ENCODE results near the gene FAM210B. TPM values are rescaled to one million over a fixed set of nuclear protein-coding genes. Genes with fewer than 3 reads are reported as not detected.

Gene FAM210B
- 1.3 and 1.7 TPM in 2 replicates for total RNA-seq (2013; cell fraction: nucleolus; rRNA removed)
- total RNA-seq (2014; rRNA removed) (0.56 and 1.1 TPM in 2 replicates), total RNA-seq (2014; rRNA removed; fragmentation: Illumina TruSeq; extraction: Trizol) (0.51 and 0.94 TPM in 2 replicates), total RNA-seq (2021) (0.51 and 0.58 TPM in 2 replicates), polyA plus RNA-seq (2011; rRNA removed) (1.4 and 1.8 TPM in 2 replicates), polyA plus RNA-seq (2014; fragmentation: Illumina TruSeq; extraction: Trizol) (0.79 and 0.97 TPM in 2 replicates), polyA plus RNA-seq (2014; fragmentation: Nextera tagmentation; extraction: Ambion mirVana) (under 1 TPM; 0.13 to 0.38 TPM), polyA plus RNA-seq (2014; rRNA removed) (0.46 and 0.53 TPM in 2 replicates), polyA plus RNA-seq (2016; fragmentation: Nextera tagmentation; extraction: Ambion mirVana) (1 to 10 TPM; 1.3 TPM), polyA minus RNA-seq (2011; rRNA and poly(A)+ RNA removed) (0.36 and 1.0 TPM in 2 replicates), Bru-seq, nascent RNA (percentile 47 among the genes with signal in this experiment), BruChase-seq, experiment 1, labeled RNA remaining after a 6-hour chase (percentile 45 among the genes with signal in this experiment), BruChase-seq, experiment 2, labeled RNA remaining after a 2-hour chase (percentile 45 among the genes with signal in this experiment)
- 0.71 TPM for polyA plus RNA-seq (2011; ENCODE audit: low read depth)
- 0.94 and 1.1 TPM in 2 replicates for polyA plus RNA-seq (2011; cell fraction: cytosol; rRNA removed)
- polyA plus RNA-seq (2011; cell fraction: nucleus; rRNA removed) = 0.16 and 0.79 TPM in 2 replicates
- polyA plus RNA-seq (2012) = 1.3 and 1.4 TPM in 2 replicates
- polyA minus RNA-seq (2011; cell fraction: cytosol; rRNA and poly(A)+ RNA removed) = 0.40 and 0.94 TPM in 2 replicates
- 0.12 and 1.1 TPM in 2 replicates for polyA minus RNA-seq (2011; cell fraction: nucleus; rRNA and poly(A)+ RNA removed)
- long read RNA-seq, experiment 1 = 0 reads
- long read RNA-seq, experiment 2 = 0 reads

DNA sequence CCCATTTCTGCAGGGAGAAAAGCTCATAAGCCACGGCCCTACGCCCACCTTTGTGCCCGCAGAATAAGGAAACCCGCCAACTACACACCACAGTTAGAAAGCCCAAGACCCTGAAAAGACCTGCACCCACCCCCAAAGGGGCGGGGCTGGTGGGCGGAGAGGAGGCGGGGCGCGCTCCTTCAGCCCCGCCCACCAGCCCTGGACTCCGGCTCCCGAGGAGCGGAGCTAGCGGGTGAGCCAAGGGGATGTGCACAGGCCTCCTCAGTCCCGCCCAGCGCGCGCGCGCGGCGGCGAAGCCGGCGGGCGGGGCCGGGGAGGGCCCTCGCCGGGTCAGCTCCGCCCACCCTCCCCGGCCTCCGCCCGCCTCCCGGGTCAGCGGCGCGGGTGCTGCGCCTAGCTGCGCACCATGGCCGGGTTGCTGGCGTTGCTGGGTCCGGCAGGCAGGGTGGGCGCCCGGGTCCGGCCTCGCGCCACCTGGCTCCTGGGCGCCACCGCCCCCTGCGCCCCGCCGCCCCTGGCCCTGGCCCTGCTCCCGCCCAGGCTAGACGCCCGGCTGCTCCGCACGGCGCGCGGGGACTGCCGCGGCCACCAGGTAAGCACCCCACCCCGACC lies at the start of gene FAM210B:
FAM210B (plus strand) TSS at position 375 of the 612 bp plus-strand sequence; CDS start at position 407, 32 bp downstream.
- FAIRE-seq (no peak), DNase-seq (ENCODE audit: low read depth, low spot score) (no peak), ATAC-seq (peak; percentile 99)
- Histone ChIP-seq H3K9me3 (replicated peaks; ENCODE audit: control insufficient read depth, insufficient read depth, low read length) (no peaks in the 10 kb centered on the region), H3K79me2 (ENCODE audit: control insufficient read depth, insufficient read depth, low read length) (no peaks in the 10 kb centered on the region), H4K20me1 (ENCODE audit: control insufficient read depth, insufficient read depth) (no peaks in the 10 kb centered on the region), H3K9ac (ENCODE audit: control insufficient read depth, insufficient read depth, low read length) (peak within 1 kb of the TSS; percentile 57), H3K4me2 (ENCODE audit: control insufficient read depth, insufficient read depth) (peak within 1 kb of the TSS; percentile 98), H3K4me3 (peak within 1 kb of the TSS; percentile 57), H3K27ac (ENCODE audit: control insufficient read depth, insufficient read depth) (no peak within 1 kb of the TSS), H3K36me3 (ENCODE audit: control insufficient read depth in 2 of 2, insufficient read depth in 2 of 2, low read length in 1 of 2) (no peaks in the 10 kb centered on the region), H2AFZ (ENCODE audit: control insufficient read depth, low read depth, low read length) (peak within 1 kb of the TSS; percentile 89), H3K27me3 (replicated peaks in 1 of 2; ENCODE audit: control insufficient read depth in 2 of 2, insufficient read depth in 2 of 2, low read length in 1 of 2) (no peaks in the 10 kb centered on the region), H3K4me1 (ENCODE audit: control insufficient read depth, insufficient read depth, low read length) (no peaks in the 10 kb centered on the region)
- under 1% methylated on average over 25 of the region's 63 CpGs for WGBS (ENCODE audit: insufficient coverage, insufficient replicate concordance, low lambda C conversion rate, missing lambda C conversion rate)
- SMC1A ChIA-PET (ENCODE audit: uncharacterized antibody, unreplicated experiment) = interaction anchor here (0.7 to 1.5 kb wide), 4 partner anchors 8 to 1257 kb away, joined by 3 to 4 read pairs (median 3); no protein-coding TSS in a partner anchor
- intact Hi-C loops (cut with micrococcal nuclease; ENCODE audit: unreplicated experiment) (no loop called here), in situ Hi-C loops (cut with MboI) (no loop called here)
- RAD21 ChIA-PET (ENCODE audit: unreplicated experiment) = interaction anchor here (0.9 to 1.5 kb wide), 4 partner anchors 14 to 33 kb away, joined by 3 to 4 read pairs (median 3); partner anchors contain the start of genes AURKA and CSTF1
- no TSS peak for BruUV-seq (replicated peaks)
- POLR2A ChIA-PET = interaction anchor here (0.6 to 1.1 kb wide), 3 partner anchors 10 to 669 kb away, joined by 3 to 4 read pairs (median 3); no protein-coding TSS in a partner anchor
- CTCF ChIA-PET = interaction anchor here (1.2 kb wide), 1 partner anchor 157 kb away, joined by 3 read pairs; no protein-coding TSS in a partner anchor
- TF ChIP-seq, protein P1, sequence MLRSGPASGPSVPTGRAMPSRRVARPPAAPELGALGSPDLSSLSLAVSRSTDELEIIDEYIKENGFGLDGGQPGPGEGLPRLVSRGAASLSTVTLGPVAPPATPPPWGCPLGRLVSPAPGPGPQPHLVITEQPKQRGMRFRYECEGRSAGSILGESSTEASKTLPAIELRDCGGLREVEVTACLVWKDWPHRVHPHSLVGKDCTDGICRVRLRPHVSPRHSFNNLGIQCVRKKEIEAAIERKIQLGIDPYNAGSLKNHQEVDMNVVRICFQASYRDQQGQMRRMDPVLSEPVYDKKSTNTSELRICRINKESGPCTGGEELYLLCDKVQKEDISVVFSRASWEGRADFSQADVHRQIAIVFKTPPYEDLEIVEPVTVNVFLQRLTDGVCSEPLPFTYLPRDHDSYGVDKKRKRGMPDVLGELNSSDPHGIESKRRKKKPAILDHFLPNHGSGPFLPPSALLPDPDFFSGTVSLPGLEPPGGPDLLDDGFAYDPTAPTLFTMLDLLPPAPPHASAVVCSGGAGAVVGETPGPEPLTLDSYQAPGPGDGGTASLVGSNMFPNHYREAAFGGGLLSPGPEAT (IDR thresholded peaks at IDR 0.05; ENCODE audit: low read depth) = no peak
- TF ChIP-seq BCLAF1 (IDR thresholded peaks at IDR 0.05) (no peak), E2F4 (IDR thresholded peaks at IDR 0.05; ENCODE audit: low read depth, low read length) (no peak), BRCA1 (IDR thresholded peaks at IDR 0.05; ENCODE audit: low read depth, low read length) (no peak), HDAC2 (IDR thresholded peaks at IDR 0.05) (no peak), CBX5 (IDR thresholded peaks at IDR 0.05; ENCODE audit: low read depth) (no peak), RAD21 (IDR thresholded peaks at IDR 0.05; ENCODE audit: insufficient read depth, low read depth, low read length) (no peak), ATF2 (IDR thresholded peaks at IDR 0.05; ENCODE audit: low read length) (no peak), STAT1 (conservative IDR thresholded peaks at IDR 0.05) (no peak), NR2C1 (IDR thresholded peaks at IDR 0.05) (peak; percentile 63; the same call in 1 of the 2 replicates), ATF3 (IDR thresholded peaks at IDR 0.05; ENCODE audit: borderline replicate concordance, extremely low read depth, low read depth, low read length) (no peak), GATAD2B (conservative IDR thresholded peaks at IDR 0.05; ENCODE audit: low read depth) (no peak)
